ENCODE data around the gene GALNT5.

GALNT5 gene

DNA sequence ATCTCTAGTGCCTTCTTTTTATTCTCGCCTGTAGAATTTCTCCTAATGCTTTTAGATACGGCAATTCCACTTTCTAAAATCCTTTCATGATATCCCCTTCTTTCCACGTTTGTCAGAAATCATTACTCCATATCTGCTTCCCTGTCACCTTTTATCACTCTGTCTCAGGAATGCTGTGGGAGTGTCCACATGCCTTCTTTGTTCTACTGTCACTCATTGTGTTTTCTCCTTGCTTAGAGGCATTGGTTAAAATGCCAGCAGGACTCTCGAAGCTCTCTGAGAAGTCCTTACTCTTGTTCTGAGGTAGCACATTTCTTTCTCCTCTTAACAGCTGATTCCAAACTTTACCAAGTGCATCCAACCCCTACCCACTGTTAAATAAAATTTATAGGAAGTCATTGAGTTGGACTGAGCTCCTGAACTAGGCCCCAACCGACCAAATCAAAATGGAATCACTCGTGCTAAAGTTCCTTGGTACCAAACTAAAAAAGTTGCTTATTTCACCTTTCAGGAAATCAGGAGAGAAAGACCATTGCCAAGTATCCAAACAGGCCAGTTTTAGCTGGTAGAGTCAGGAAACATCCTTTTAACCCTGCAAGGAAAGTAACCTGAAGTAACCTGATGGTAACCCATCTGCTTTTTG is 10.6 kb upstream of the GALNT5 start:
- no peak for FAIRE-seq
- no peak for DNase-seq (ENCODE audit: insufficient read length, low spot score)
- TF ChIP-seq TAF1 (IDR thresholded peaks at IDR 0.05; ENCODE audit: low read depth, low read length) (no peak), POU2F2 (IDR thresholded peaks at IDR 0.05; ENCODE audit: low read depth, low read length) (no peak), SPI1 (IDR thresholded peaks at IDR 0.05; ENCODE audit: low read depth, low read length) (no peak), POLR2AphosphoS5 (IDR thresholded peaks at IDR 0.05; ENCODE audit: low read depth, low read length) (no peak), PAX5 (IDR thresholded peaks at IDR 0.05; ENCODE audit: insufficient read depth, low read length, severe bottlenecking) (no peak), POLR2A (IDR thresholded peaks at IDR 0.05; ENCODE audit: low read depth, low read length) (no peak)

DNA sequence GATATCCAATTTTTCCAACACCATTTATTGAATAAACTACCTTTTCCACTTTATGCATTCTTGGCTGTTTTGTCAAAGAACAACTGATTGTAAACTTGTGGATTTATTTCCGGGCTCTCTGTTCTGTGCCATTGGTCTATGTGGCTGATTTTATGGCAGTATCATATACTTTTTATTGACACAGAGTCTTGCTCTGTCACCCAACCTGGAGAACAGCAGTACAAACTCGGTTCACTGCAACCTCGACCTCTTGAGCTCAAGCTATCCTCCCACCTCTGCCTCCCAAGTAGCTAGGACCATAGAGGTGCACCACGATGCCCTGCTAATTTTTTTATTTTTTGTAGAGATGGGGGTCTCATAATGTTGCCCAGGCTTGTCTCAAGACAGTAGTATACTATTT is 6.7 kb upstream of the GALNT5 start:
- FAIRE-seq: no peak
- TF ChIP-seq POLR2A (IDR thresholded peaks at IDR 0.05; ENCODE audit: low read depth, low read length) (no peak), POLR2AphosphoS5 (IDR thresholded peaks at IDR 0.05; ENCODE audit: low read depth, low read length) (no peak), PAX5 (IDR thresholded peaks at IDR 0.05; ENCODE audit: insufficient read depth, low read length, severe bottlenecking) (no peak), SPI1 (IDR thresholded peaks at IDR 0.05; ENCODE audit: low read depth, low read length) (no peak), TAF1 (IDR thresholded peaks at IDR 0.05; ENCODE audit: low read depth, low read length) (no peak), POU2F2 (IDR thresholded peaks at IDR 0.05; ENCODE audit: low read depth, low read length) (no peak)
- DNase-seq (ENCODE audit: insufficient read length, low spot score): no peak

GRCh38 chr2:157251932-157252331 is 5.6 kb upstream of the GALNT5 start:
- FAIRE-seq: no peak

DNA sequence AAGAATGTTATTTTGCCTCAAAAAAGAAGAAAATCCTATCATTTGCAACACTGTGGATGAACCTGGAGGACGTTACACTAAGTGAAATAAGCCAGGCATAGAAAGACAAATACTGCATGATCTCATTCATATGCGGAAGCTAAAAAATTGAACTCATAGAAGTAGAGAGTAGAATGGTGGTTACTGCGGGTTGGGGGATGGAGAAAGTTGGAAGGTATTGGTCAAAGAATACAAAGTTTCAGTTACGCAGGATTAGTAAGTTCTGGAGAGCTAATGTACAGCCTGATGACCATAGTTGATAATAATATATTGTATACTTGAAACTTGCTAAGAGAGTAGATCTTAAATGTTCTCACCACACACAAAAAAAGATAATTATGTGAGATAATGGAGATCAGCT is 5.0 kb upstream of the GALNT5 start:
- FAIRE-seq: no peak
- DNase-seq (ENCODE audit: insufficient read length, low spot score): no peak

More at GRCh38 chr2:157251932-157252331, 5.6 kb upstream of the GALNT5 start:
- DNase-seq (ENCODE audit: insufficient read length, low spot score): no peak
- TF ChIP-seq SPI1 (IDR thresholded peaks at IDR 0.05; ENCODE audit: low read depth, low read length): no peak
- no peak for TF ChIP-seq POLR2AphosphoS5 (IDR thresholded peaks at IDR 0.05; ENCODE audit: low read depth, low read length)
- TF ChIP-seq PAX5 (IDR thresholded peaks at IDR 0.05; ENCODE audit: insufficient read depth, low read length, severe bottlenecking): no peak

GRCh38 chr2:157254041-157254440 is 3.5 kb upstream of the GALNT5 start:
- no peak for FAIRE-seq
- TF ChIP-seq PAX5 (IDR thresholded peaks at IDR 0.05; ENCODE audit: insufficient read depth, low read length, severe bottlenecking): no peak
- TF ChIP-seq TAF1 (IDR thresholded peaks at IDR 0.05; ENCODE audit: low read depth, low read length): no peak
- no peak for TF ChIP-seq POLR2A (IDR thresholded peaks at IDR 0.05; ENCODE audit: low read depth, low read length)
- TF ChIP-seq POU2F2 (IDR thresholded peaks at IDR 0.05; ENCODE audit: low read depth, low read length): no peak
- TF ChIP-seq SPI1 (IDR thresholded peaks at IDR 0.05; ENCODE audit: low read depth, low read length): no peak
- TF ChIP-seq POLR2AphosphoS5 (IDR thresholded peaks at IDR 0.05; ENCODE audit: low read depth, low read length): no peak
- DNase-seq (ENCODE audit: insufficient read length, low spot score): no peak

More for the DNA sequence above, 5.0 kb upstream of the GALNT5 start:
- TF ChIP-seq POLR2A (IDR thresholded peaks at IDR 0.05; ENCODE audit: low read depth, low read length) (no peak), TAF1 (IDR thresholded peaks at IDR 0.05; ENCODE audit: low read depth, low read length) (no peak)

- TF ChIP-seq POLR2AphosphoS5 (IDR thresholded peaks at IDR 0.05; ENCODE audit: low read depth, low read length) (no peak), POLR2A (IDR thresholded peaks at IDR 0.05; ENCODE audit: low read depth, low read length) (no peak), PAX5 (IDR thresholded peaks at IDR 0.05; ENCODE audit: insufficient read depth, low read length, severe bottlenecking) (no peak), POU2F2 (IDR thresholded peaks at IDR 0.05; ENCODE audit: low read depth, low read length) (no peak), SPI1 (IDR thresholded peaks at IDR 0.05; ENCODE audit: low read depth, low read length) (no peak), TAF1 (IDR thresholded peaks at IDR 0.05; ENCODE audit: low read depth, low read length) (no peak)
Observed at GRCh38 chr2:157255746-157256145, 1.8 kb upstream of the GALNT5 start.

DNA sequence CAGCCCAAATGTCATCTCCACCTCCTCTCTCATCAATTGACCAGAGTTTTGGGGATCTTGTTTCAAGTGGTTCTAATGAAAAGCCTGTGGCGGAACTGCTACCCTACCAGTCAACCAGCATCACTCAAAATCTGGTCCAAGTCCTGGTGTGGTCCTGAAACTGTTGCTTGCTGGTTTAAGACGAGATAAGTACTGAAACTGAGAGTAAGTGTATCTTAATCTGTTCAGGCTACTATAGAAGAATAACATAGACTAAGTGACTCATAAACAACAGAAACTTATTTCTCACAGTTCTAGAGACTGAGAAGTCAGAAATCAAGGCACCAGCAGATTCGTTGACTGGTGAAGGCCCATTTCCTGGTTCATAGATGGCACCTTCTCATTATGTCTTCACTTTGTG is 879 bp upstream of the GALNT5 start:
- TF ChIP-seq SPI1 (IDR thresholded peaks at IDR 0.05; ENCODE audit: low read depth, low read length) (no peak), POLR2A (IDR thresholded peaks at IDR 0.05; ENCODE audit: low read depth, low read length) (no peak), PAX5 (IDR thresholded peaks at IDR 0.05; ENCODE audit: insufficient read depth, low read length, severe bottlenecking) (no peak), POLR2AphosphoS5 (IDR thresholded peaks at IDR 0.05; ENCODE audit: low read depth, low read length) (no peak), TAF1 (IDR thresholded peaks at IDR 0.05; ENCODE audit: low read depth, low read length) (no peak), POU2F2 (IDR thresholded peaks at IDR 0.05; ENCODE audit: low read depth, low read length) (no peak)
- no peak for FAIRE-seq
- DNase-seq (ENCODE audit: insufficient read length, low spot score): no peak

More at GRCh38 chr2:157255746-157256145, 1.8 kb upstream of the GALNT5 start:
- DNase-seq (ENCODE audit: insufficient read length, low spot score): no peak
- FAIRE-seq: no peak

DNA sequence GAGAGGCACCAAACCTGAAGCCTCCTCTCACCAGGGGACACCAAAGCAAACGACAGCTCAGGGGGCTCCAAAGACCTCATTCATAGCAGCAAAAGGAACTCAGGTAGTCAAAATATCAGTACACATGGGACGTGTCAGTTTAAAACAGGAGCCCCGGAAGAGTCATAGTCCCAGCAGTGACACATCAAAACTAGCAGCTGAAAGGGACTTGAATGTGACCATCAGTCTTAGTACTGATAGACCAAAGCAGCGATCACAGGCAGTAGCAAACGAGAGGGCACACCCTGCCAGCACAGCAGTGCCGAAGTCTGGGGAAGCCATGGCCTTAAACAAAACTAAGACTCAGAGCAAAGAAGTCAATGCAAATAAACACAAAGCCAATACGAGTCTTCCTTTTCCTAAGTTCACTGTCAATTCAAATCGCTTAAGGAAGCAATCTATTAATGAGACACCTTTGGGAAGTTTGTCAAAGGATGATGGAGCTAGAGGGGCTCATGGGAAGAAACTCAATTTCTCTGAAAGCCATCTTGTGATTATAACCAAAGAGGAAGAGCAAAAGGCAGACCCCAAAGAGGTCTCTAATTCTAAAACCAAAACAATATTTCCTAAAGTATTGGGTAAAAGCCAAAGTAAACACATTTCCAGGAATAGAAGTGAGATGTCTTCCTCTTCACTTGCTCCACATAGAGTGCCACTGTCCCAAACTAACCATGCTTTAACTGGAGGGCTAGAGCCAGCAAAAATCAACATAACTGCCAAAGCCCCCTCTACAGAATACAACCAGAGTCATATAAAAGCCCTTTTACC is 1.2 kb downstream of the GALNT5 start:
- DNase-seq (ENCODE audit: insufficient read length, low spot score) (no peak), FAIRE-seq (no peak)
- no peak for TF ChIP-seq TAF1 (IDR thresholded peaks at IDR 0.05; ENCODE audit: low read depth, low read length)
- no peak for TF ChIP-seq POLR2A (IDR thresholded peaks at IDR 0.05; ENCODE audit: low read depth, low read length)
- TF ChIP-seq POLR2AphosphoS5 (IDR thresholded peaks at IDR 0.05; ENCODE audit: low read depth, low read length): no peak
- TF ChIP-seq SPI1 (IDR thresholded peaks at IDR 0.05; ENCODE audit: low read depth, low read length): no peak
- no peak for TF ChIP-seq POU2F2 (IDR thresholded peaks at IDR 0.05; ENCODE audit: low read depth, low read length)
- TF ChIP-seq PAX5 (IDR thresholded peaks at IDR 0.05; ENCODE audit: insufficient read depth, low read length, severe bottlenecking): no peak

GRCh38 chr2:157259386-157259785 is 1.9 kb downstream of the GALNT5 start:
- FAIRE-seq (no peak), DNase-seq (ENCODE audit: insufficient read length, low spot score) (no peak)
- TF ChIP-seq POLR2AphosphoS5 (IDR thresholded peaks at IDR 0.05; ENCODE audit: low read depth, low read length) (no peak), POLR2A (IDR thresholded peaks at IDR 0.05; ENCODE audit: low read depth, low read length) (no peak), PAX5 (IDR thresholded peaks at IDR 0.05; ENCODE audit: insufficient read depth, low read length, severe bottlenecking) (no peak), TAF1 (IDR thresholded peaks at IDR 0.05; ENCODE audit: low read depth, low read length) (no peak), SPI1 (IDR thresholded peaks at IDR 0.05; ENCODE audit: low read depth, low read length) (no peak), POU2F2 (IDR thresholded peaks at IDR 0.05; ENCODE audit: low read depth, low read length) (no peak)
